Hematopoietic multipotent progenitor cell (in vitro differentiated cells): ENCODE results near the gene TCL1B. TPM values are rescaled to one million over a fixed set of nuclear protein-coding genes. Genes with fewer than 3 reads are reported as not detected.

Experiments used
- small RNA-seq: library from RNA; depleted of rRNA; stranded (forward); fragments of <200 nt; gene quantifications from one replicate; pipeline ENCODE3, GENCODE V24; 2012
- total RNA-seq: library from RNA; depleted of rRNA; stranded (reverse); fragments of >200 nt; gene quantifications from one replicate; pipeline ENCODE4 v1.2.3, GENCODE V29; 2012

TCL1B gene
- total RNA-seq, 1 donor = not detected

Small RNAs within 50 kb of the gene (small RNA-seq; reads per million reads assigned to genes)
- gene RF02193 = not detected

Other genes with a start within 250 kb of the TCL1B start
- 15.1 TPM for gene SYNE3, start 169.8 kb upstream of the TCL1B start, total RNA-seq
- 15.1 TPM for gene GLRX5, start 151.4 kb upstream of the TCL1B start, total RNA-seq
- 8.3 TPM for gene TCL1A, start 27.7 kb downstream of the TCL1B start, total RNA-seq
- not detected for gene TUNAR, start 190.4 kb downstream of the TCL1B start, total RNA-seq